Cardiac fibroblast (primary cell): Measurements from ENCODE around the gene C7orf33.
A peak's percentile ranks its signal among the peaks of the same experiment; 100 is the strongest.

Source experiments
- DNase-seq, 2 donors: peaks; one replicate each; pipeline versions ENCODE4 v3.0.0 to v3.0.0-alpha.2; 2010; ENCODE audit warnings: low read depth in 2 of 2
- H3K4me3 ChIP-seq, 2 donors: replicated peaks in 1 of 2; 1 replicate in 1 of 2; 2 replicates in 1 of 2; pipeline ENCODE4 v1.5.1; 2011; ENCODE audit warnings: low read depth in 2 of 2, low read length in 2 of 2, mild to moderate bottlenecking in 2 of 2, moderate library complexity in 1 of 2
- TF ChIP-seq, protein P1 (sequence below): IDR thresholded peaks from one replicate; pipeline ENCODE4 v1.5.1; 2011; ENCODE audit warnings: low read depth, mild to moderate bottlenecking, low read length, inconsistent platforms

The C7orf33 gene

DNA sequence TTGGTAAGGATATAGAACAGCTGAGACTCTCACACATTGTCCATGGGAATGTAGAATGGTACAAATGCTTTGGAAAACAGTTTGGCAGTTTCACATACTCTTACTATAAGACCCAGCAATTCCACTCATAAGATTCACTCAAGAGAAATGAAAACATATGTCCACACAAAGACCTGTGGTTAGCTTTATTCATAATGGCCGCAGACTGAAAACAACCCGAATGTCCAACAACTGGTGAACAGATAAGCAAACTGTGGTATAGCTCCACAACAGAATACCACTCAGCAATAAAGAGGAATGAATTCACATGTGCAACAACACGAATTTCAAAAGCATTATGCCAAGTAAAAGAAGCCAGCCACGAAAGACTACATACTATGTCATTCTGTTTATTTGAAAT is 74.7 kb downstream of the C7orf33 start:
- TF ChIP-seq, protein P1, sequence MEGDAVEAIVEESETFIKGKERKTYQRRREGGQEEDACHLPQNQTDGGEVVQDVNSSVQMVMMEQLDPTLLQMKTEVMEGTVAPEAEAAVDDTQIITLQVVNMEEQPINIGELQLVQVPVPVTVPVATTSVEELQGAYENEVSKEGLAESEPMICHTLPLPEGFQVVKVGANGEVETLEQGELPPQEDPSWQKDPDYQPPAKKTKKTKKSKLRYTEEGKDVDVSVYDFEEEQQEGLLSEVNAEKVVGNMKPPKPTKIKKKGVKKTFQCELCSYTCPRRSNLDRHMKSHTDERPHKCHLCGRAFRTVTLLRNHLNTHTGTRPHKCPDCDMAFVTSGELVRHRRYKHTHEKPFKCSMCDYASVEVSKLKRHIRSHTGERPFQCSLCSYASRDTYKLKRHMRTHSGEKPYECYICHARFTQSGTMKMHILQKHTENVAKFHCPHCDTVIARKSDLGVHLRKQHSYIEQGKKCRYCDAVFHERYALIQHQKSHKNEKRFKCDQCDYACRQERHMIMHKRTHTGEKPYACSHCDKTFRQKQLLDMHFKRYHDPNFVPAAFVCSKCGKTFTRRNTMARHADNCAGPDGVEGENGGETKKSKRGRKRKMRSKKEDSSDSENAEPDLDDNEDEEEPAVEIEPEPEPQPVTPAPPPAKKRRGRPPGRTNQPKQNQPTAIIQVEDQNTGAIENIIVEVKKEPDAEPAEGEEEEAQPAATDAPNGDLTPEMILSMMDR = no peak
- H3K4me3 ChIP-seq = no peak overlapping the region
- DNase-seq = peak in 1 of 2 donors; percentile 28
